ENCODE measurements around the gene OR8B3.

OR8B3 gene

DNA sequence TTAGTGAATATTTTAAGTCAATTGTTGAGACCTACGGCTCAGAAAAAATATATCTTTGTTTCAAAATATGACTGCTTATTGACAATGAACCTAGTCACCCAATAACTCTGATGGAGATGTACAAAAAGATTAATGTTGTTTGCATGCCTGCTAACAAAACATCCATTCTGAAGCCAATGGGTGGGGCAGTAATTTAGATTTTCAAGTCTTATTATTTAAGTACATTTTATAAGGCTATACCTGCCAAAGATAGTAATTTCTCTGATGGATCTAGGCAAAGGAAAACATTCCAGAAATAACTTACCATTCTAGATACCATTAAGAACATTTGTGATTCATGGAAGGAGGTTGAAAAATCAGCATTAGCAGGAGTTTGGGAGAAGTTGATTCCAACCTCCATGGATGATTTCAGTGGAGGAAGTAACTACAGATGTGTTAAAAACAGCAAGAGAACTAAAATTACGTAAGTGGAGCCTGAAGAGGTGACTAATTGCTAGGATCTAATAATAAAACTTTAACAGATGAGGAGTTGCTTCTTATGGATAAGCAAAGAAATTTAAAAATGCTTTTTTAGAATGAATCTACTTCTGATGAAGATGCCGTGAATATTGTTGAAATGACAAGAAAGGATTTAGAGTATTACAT, 52.4 kb downstream of the OR8B3 start:
- DNase-seq: no peak
